Measurements from ENCODE around the gene PTPRN2. TPM values are rescaled to one million over a fixed set of nuclear protein-coding genes. Genes with fewer than 3 reads are reported as not detected.

The PTPRN2 gene
- total RNA-seq, 1 donor from 2014 or later: 2.4 TPM

- no peaks in the 10 kb centered on the region for H3K36me3 ChIP-seq (ENCODE audit: control insufficient read depth, insufficient read depth, low read length)
- no peak for TF ChIP-seq CTCF (IDR thresholded peaks at IDR 0.05; ENCODE audit: insufficient read depth, low read length, poor library complexity, severe bottlenecking)
- H3K4me3 ChIP-seq (ENCODE audit: low read depth, low read length): no peak overlapping the region
- DNase-seq (ENCODE audit: low read depth): no peak
- no peaks in the 10 kb centered on the region for H3K27me3 ChIP-seq (ENCODE audit: control insufficient read depth, insufficient read depth, low read length)
Measured at GRCh38 chr7:158541346-158542010, 46.1 kb downstream of the PTPRN2 start.

GRCh38 chr7:158539711-158540146 lies 47.9 kb downstream of the PTPRN2 start:
- Histone ChIP-seq H3K4me3 (ENCODE audit: low read depth, low read length) (no peak overlapping the region), H3K36me3 (ENCODE audit: control insufficient read depth, insufficient read depth, low read length) (no peaks in the 10 kb centered on the region), H3K27me3 (ENCODE audit: control insufficient read depth, insufficient read depth, low read length) (no peaks in the 10 kb centered on the region)
- no peak for TF ChIP-seq CTCF (IDR thresholded peaks at IDR 0.05; ENCODE audit: insufficient read depth, low read length, poor library complexity, severe bottlenecking)
- DNase-seq (ENCODE audit: low read depth): no peak

- H3K4me3 ChIP-seq (ENCODE audit: low read depth, low read length): no peak overlapping the region
- TF ChIP-seq CTCF (IDR thresholded peaks at IDR 0.05; ENCODE audit: insufficient read depth, low read length, poor library complexity, severe bottlenecking): no peak
- DNase-seq (ENCODE audit: low read depth): no peak
- no peaks in the 10 kb centered on the region for H3K36me3 ChIP-seq (ENCODE audit: control insufficient read depth, insufficient read depth, low read length)
- no peaks in the 10 kb centered on the region for H3K27me3 ChIP-seq (ENCODE audit: control insufficient read depth, insufficient read depth, low read length)
Measured at GRCh38 chr7:158538156-158538946, 49.3 kb downstream of the PTPRN2 start.

GRCh38 chr7:158537516-158537882 lies 50.1 kb downstream of the PTPRN2 start:
- TF ChIP-seq CTCF (IDR thresholded peaks at IDR 0.05; ENCODE audit: insufficient read depth, low read length, poor library complexity, severe bottlenecking): no peak
- H3K4me3 ChIP-seq (ENCODE audit: low read depth, low read length): no peak overlapping the region
- DNase-seq (ENCODE audit: low read depth): no peak
- H3K36me3 ChIP-seq (ENCODE audit: control insufficient read depth, insufficient read depth, low read length): no peaks in the 10 kb centered on the region
- H3K27me3 ChIP-seq (ENCODE audit: control insufficient read depth, insufficient read depth, low read length): no peaks in the 10 kb centered on the region

- Histone ChIP-seq H3K36me3 (ENCODE audit: control insufficient read depth, insufficient read depth, low read length) (no peaks in the 10 kb centered on the region), H3K27me3 (ENCODE audit: control insufficient read depth, insufficient read depth, low read length) (no peaks in the 10 kb centered on the region), H3K4me3 (ENCODE audit: low read depth, low read length) (no peak overlapping the region)
- DNase-seq (ENCODE audit: low read depth): no peak
- TF ChIP-seq CTCF (IDR thresholded peaks at IDR 0.05; ENCODE audit: insufficient read depth, low read length, poor library complexity, severe bottlenecking): no peak
Measured at GRCh38 chr7:158536871-158537515, 50.6 kb downstream of the PTPRN2 start.

Measured in kidney epithelial cell (primary cell).